ENCODE data around the gene SF3A2.

SF3A2 gene

GRCh38 chr19:2228157-2229030 is 8.2 kb upstream of the SF3A2 start:
- H3K36me3 Mint-ChIP-seq (ENCODE audit: low read depth), result peaks cover 14% of the 10 kb centered on the region
- no peaks in the 10 kb centered on the region for H3K9me3 Mint-ChIP-seq
- H3K4me1 Mint-ChIP-seq (ENCODE audit: low read depth), result no peaks in the 10 kb centered on the region
- H3K27ac Mint-ChIP-seq, result no peak overlapping the region
- no peak overlapping the region for H3K4me3 Mint-ChIP-seq
- no peaks in the 10 kb centered on the region for H3K27me3 Mint-ChIP-seq (ENCODE audit: low read depth)

GRCh38 chr19:2229103-2230032 is 7.3 kb upstream of the SF3A2 start:
- Mint-ChIP-seq H3K27me3 (ENCODE audit: low read depth) (no peaks in the 10 kb centered on the region), H3K9me3 (no peaks in the 10 kb centered on the region), H3K4me1 (ENCODE audit: low read depth) (peaks cover 5% of the 10 kb centered on the region), H3K36me3 (ENCODE audit: low read depth) (peaks cover 12% of the 10 kb centered on the region), H3K27ac (no peak overlapping the region), H3K4me3 (no peak overlapping the region)

GRCh38 chr19:2230033-2230531 is 6.5 kb upstream of the SF3A2 start:
- no peaks in the 10 kb centered on the region for H3K27me3 Mint-ChIP-seq (ENCODE audit: low read depth)
- peaks cover 9% of the 10 kb centered on the region for H3K36me3 Mint-ChIP-seq (ENCODE audit: low read depth)
- H3K4me3 Mint-ChIP-seq, result no peak overlapping the region

GRCh38 chr19:2230807-2231533 is 5.7 kb upstream of the SF3A2 start:
- Mint-ChIP-seq H3K4me1 (ENCODE audit: low read depth) (peaks cover 13% of the 10 kb centered on the region), H3K9me3 (no peaks in the 10 kb centered on the region), H3K4me3 (no peak overlapping the region), H3K27me3 (ENCODE audit: low read depth) (no peaks in the 10 kb centered on the region), H3K36me3 (ENCODE audit: low read depth) (peaks cover 12% of the 10 kb centered on the region), H3K27ac (no peak overlapping the region)

More at GRCh38 chr19:2230033-2230531, 6.5 kb upstream of the SF3A2 start:
- Mint-ChIP-seq H3K27ac (no peak overlapping the region), H3K4me1 (ENCODE audit: low read depth) (peaks cover 10% of the 10 kb centered on the region), H3K9me3 (no peaks in the 10 kb centered on the region)

- Mint-ChIP-seq H3K27me3 (ENCODE audit: low read depth) (no peaks in the 10 kb centered on the region), H3K9me3 (no peaks in the 10 kb centered on the region), H3K4me1 (ENCODE audit: low read depth) (peaks cover 16% of the 10 kb centered on the region), H3K4me3 (no peak overlapping the region), H3K27ac (no peak overlapping the region), H3K36me3 (ENCODE audit: low read depth) (peaks cover 15% of the 10 kb centered on the region)
Measured at GRCh38 chr19:2231621-2232221, 4.9 kb upstream of the SF3A2 start.

GRCh38 chr19:2232286-2233151 is 4.1 kb upstream of the SF3A2 start:
- peaks cover 16% of the 10 kb centered on the region for H3K36me3 Mint-ChIP-seq (ENCODE audit: low read depth)
- no peak overlapping the region for H3K27ac Mint-ChIP-seq
- no peaks in the 10 kb centered on the region for H3K27me3 Mint-ChIP-seq (ENCODE audit: low read depth)
- H3K4me1 Mint-ChIP-seq (ENCODE audit: low read depth), result peaks cover 19% of the 10 kb centered on the region
- H3K9me3 Mint-ChIP-seq, result no peaks in the 10 kb centered on the region
- no peak overlapping the region for H3K4me3 Mint-ChIP-seq

- Mint-ChIP-seq H3K4me3 (peak overlapping the region; percentile 93), H3K27me3 (ENCODE audit: low read depth) (no peaks in the 10 kb centered on the region), H3K9me3 (no peaks in the 10 kb centered on the region), H3K4me1 (ENCODE audit: low read depth) (peaks cover 31% of the 10 kb centered on the region), H3K36me3 (ENCODE audit: low read depth) (peaks cover 28% of the 10 kb centered on the region), H3K27ac (peak overlapping the region; percentile 57)
Measured at GRCh38 chr19:2233601-2234280, 2.9 kb upstream of the SF3A2 start.

GRCh38 chr19:2234996-2235380 is 1.6 kb upstream of the SF3A2 start:
- no peaks in the 10 kb centered on the region for H3K27me3 Mint-ChIP-seq (ENCODE audit: low read depth)
- H3K9me3 Mint-ChIP-seq, result no peaks in the 10 kb centered on the region
- peak overlapping the region; percentile 93 for H3K4me3 Mint-ChIP-seq
- peaks cover 38% of the 10 kb centered on the region for H3K4me1 Mint-ChIP-seq (ENCODE audit: low read depth)
- peaks cover 31% of the 10 kb centered on the region for H3K36me3 Mint-ChIP-seq (ENCODE audit: low read depth)
- H3K27ac Mint-ChIP-seq, result peak overlapping the region; percentile 79

GRCh38 chr19:2235381-2236063 is 1.1 kb upstream of the SF3A2 start:
- no peaks in the 10 kb centered on the region for H3K27me3 Mint-ChIP-seq (ENCODE audit: low read depth)
- H3K27ac Mint-ChIP-seq, result peak overlapping the region; percentile 79
- peaks cover 31% of the 10 kb centered on the region for H3K36me3 Mint-ChIP-seq (ENCODE audit: low read depth)
- H3K9me3 Mint-ChIP-seq, result no peaks in the 10 kb centered on the region
- H3K4me1 Mint-ChIP-seq (ENCODE audit: low read depth), result peaks cover 42% of the 10 kb centered on the region
- H3K4me3 Mint-ChIP-seq, result peak overlapping the region; percentile 93

GRCh38 chr19:2236064-2236313 is 635 bp upstream of the SF3A2 start:
- Mint-ChIP-seq H3K4me3 (peak overlapping the region; percentile 98), H3K4me1 (ENCODE audit: low read depth) (peaks cover 46% of the 10 kb centered on the region), H3K36me3 (ENCODE audit: low read depth) (peaks cover 31% of the 10 kb centered on the region), H3K27ac (peak overlapping the region; percentile 98), H3K9me3 (no peaks in the 10 kb centered on the region), H3K27me3 (ENCODE audit: low read depth) (no peaks in the 10 kb centered on the region)

- peaks cover 32% of the 10 kb centered on the region for H3K36me3 Mint-ChIP-seq (ENCODE audit: low read depth)
- H3K9me3 Mint-ChIP-seq, result no peaks in the 10 kb centered on the region
- H3K4me3 Mint-ChIP-seq, result peak overlapping the region; percentile 98
- H3K4me1 Mint-ChIP-seq (ENCODE audit: low read depth), result peaks cover 53% of the 10 kb centered on the region
- peak overlapping the region; percentile 88 for H3K27ac Mint-ChIP-seq
- H3K27me3 Mint-ChIP-seq (ENCODE audit: low read depth), result no peaks in the 10 kb centered on the region
Measured at GRCh38 chr19:2237051-2237868, 636 bp downstream of the SF3A2 start.

GRCh38 chr19:2237869-2238153 is 1.2 kb downstream of the SF3A2 start:
- no peaks in the 10 kb centered on the region for H3K9me3 Mint-ChIP-seq
- peaks cover 37% of the 10 kb centered on the region for H3K36me3 Mint-ChIP-seq (ENCODE audit: low read depth)
- H3K27me3 Mint-ChIP-seq (ENCODE audit: low read depth), result no peaks in the 10 kb centered on the region
- H3K27ac Mint-ChIP-seq, result peak overlapping the region; percentile 88
- H3K4me3 Mint-ChIP-seq, result peak overlapping the region; percentile 98
- peaks cover 57% of the 10 kb centered on the region for H3K4me1 Mint-ChIP-seq (ENCODE audit: low read depth)

Data from T-helper 1 cell treated with Interleukin-12 subunit alpha and Interleukin-12 subunit beta and Interleukin-4 antibody, amounts not matched to agents 30 μg/mL and 1 μg/mL, for 36 hours (primary cell).